ENCODE measurements around the gene HLCS. TPM values are rescaled to one million over a fixed set of nuclear protein-coding genes. Genes with fewer than 3 reads are reported as not detected.
"Not testable (repeated sequence)": the region's sequence is repeated elsewhere in the genome, so short reads cannot be mapped to it uniquely, and the experiment has no call there.

Gene HLCS
- polyA plus RNA-seq, 1 donor (not counting 4 experiments of a cell fraction or from before 2014, with no cell fraction given) = 11.5 TPM

DNA sequence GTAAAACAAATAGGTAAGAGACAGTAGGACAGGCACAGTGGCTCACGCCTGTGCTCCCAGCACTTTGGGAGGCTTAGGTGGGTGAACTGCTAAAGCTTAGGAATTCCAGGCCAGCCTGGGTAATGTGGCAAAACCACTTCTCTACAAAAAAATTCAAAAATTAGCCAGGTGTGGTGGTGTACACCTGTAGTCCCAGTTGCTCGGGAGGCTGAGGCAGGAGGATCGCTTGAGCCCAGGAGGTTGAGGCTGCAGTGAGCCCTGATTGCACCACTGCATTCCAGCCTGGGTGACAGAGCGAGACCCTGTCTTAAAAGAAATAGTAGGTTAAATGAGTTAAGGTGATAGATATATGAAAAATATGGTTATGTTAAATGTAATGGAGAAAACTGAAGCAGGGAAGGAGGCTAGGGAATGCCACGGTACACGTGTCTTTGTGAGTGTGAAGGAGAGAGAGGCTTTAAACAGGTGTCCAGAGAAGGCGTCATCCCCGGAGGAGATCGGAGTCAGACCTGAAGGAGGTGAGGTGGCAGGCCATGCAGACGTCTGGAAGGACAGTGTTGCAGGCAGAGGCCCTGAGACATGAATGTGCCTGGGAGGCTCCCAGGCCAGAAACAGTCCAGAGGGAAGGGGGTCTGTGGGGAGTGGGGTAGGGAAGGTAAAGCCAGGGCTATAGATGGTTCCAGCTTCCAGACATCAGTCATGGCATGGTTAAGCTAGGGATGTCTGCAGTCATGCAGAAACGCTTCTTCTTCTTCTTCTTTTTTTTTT lies 32.8 kb upstream of the HLCS start:
- dilution Hi-C loops (cut with MboI; ENCODE audit: extremely low pct_ligation_motif_present, low sequenced_read_pairs) = no loop called here
- no peaks in the 10 kb centered on the region for H3K9me3 ChIP-seq (ENCODE audit: control insufficient read depth, low read depth, low read length)
- no peaks in the 10 kb centered on the region for H3K27me3 ChIP-seq (ENCODE audit: control insufficient read depth, extremely low read depth, insufficient read depth, low read length)
- H3K4me2 ChIP-seq (ENCODE audit: control insufficient read depth, extremely low read depth, insufficient read depth, low read depth, low read length) = no peak overlapping the region
- no peaks in the 10 kb centered on the region for H3K4me1 ChIP-seq (ENCODE audit: control insufficient read depth, extremely low read depth, insufficient read depth, low read length)
- no peak overlapping the region for H3K27ac ChIP-seq (ENCODE audit: control insufficient read depth, insufficient read depth, low read length)
- H2AFZ ChIP-seq (ENCODE audit: control insufficient read depth, low read length) = no peak overlapping the region
- FAIRE-seq (no peak), DNase-seq (ENCODE audit: low read depth, low spot score) (no peak)
- H3K9me1 ChIP-seq (ENCODE audit: control insufficient read depth, extremely low read depth, insufficient read depth, low read length) = no peaks in the 10 kb centered on the region
- no peaks in the 10 kb centered on the region for H4K20me1 ChIP-seq (ENCODE audit: control insufficient read depth, extremely low read depth, insufficient read depth, low read length)
- H3K9ac ChIP-seq (ENCODE audit: control insufficient read depth, extremely low read depth, insufficient read depth, low read length) = no peak overlapping the region
- TF ChIP-seq EZH2 (IDR thresholded peaks at IDR 0.05; ENCODE audit: low read length) (no peak), CTCF (optimal IDR thresholded peaks at IDR 0.05 in 1 of 3, IDR thresholded peaks at IDR 0.05 in 1 of 3, conservative IDR thresholded peaks at IDR 0.05 in 1 of 3; ENCODE audit: extremely low read depth in 1 of 3, insufficient read depth in 2 of 3, low read length in 3 of 3) (no peak)
- H3K36me3 ChIP-seq (ENCODE audit: control insufficient read depth in 2 of 2, extremely low read depth in 1 of 2, insufficient read depth in 2 of 2, low read length in 2 of 2) = no peaks in the 10 kb centered on the region
- no peaks in the 10 kb centered on the region for H3K79me2 ChIP-seq (ENCODE audit: control insufficient read depth, insufficient read depth, low read length)
- H3K4me3 ChIP-seq (ENCODE audit: control insufficient read depth in 2 of 3, extremely low read depth in 1 of 3, insufficient read depth in 2 of 3, low read depth in 1 of 3, low read length in 3 of 3) = no peak overlapping the region

DNA sequence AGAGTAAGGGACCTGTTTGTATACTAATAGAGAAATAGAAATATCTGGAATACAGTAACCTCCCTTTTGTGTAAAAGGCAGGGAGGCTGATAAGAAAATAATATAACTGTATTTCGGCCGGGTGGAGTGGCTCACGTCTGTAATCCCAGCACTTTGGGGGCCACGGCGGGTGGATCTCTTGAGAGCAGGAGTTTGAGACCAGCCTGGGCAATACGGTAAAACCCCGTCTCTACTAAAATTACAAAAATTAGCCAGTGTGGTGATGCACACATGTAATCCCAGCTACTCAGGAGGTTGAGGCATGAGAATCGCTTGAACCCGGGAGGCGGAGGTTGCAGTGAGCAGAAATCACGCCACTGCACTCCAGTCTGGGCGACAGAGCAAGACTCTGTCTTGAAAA lies 28.8 kb upstream of the HLCS start:
- FAIRE-seq; dilution Hi-C loops (cut with MboI; ENCODE audit: extremely low pct_ligation_motif_present, low sequenced_read_pairs): not testable (repeated sequence)

More for the DNA sequence above, 28.8 kb upstream of the HLCS start:
- H3K4me2 ChIP-seq (ENCODE audit: control insufficient read depth, extremely low read depth, insufficient read depth, low read depth, low read length); H4K20me1 ChIP-seq (ENCODE audit: control insufficient read depth, extremely low read depth, insufficient read depth, low read length); H3K27ac ChIP-seq (ENCODE audit: control insufficient read depth, insufficient read depth, low read length); H3K9ac ChIP-seq (ENCODE audit: control insufficient read depth, extremely low read depth, insufficient read depth, low read length); H3K4me1 ChIP-seq (ENCODE audit: control insufficient read depth, extremely low read depth, insufficient read depth, low read length); H3K36me3 ChIP-seq (ENCODE audit: control insufficient read depth in 2 of 2, extremely low read depth in 1 of 2, insufficient read depth in 2 of 2, low read length in 2 of 2); H3K79me2 ChIP-seq (ENCODE audit: control insufficient read depth, insufficient read depth, low read length); H2AFZ ChIP-seq (ENCODE audit: control insufficient read depth, low read length); H3K9me1 ChIP-seq (ENCODE audit: control insufficient read depth, extremely low read depth, insufficient read depth, low read length); DNase-seq (ENCODE audit: low read depth, low spot score); H3K9me3 ChIP-seq (ENCODE audit: control insufficient read depth, low read depth, low read length); H3K4me3 ChIP-seq (ENCODE audit: control insufficient read depth in 2 of 3, extremely low read depth in 1 of 3, insufficient read depth in 2 of 3, low read depth in 1 of 3, low read length in 3 of 3); H3K27me3 ChIP-seq (ENCODE audit: control insufficient read depth, extremely low read depth, insufficient read depth, low read length): not testable (repeated sequence)
